Measurements from ENCODE around the gene LASP1.
"Not testable (repeated sequence)": the region's sequence is repeated elsewhere in the genome, so short reads cannot be mapped to it uniquely, and the experiment has no call there.

LASP1 gene

DNA sequence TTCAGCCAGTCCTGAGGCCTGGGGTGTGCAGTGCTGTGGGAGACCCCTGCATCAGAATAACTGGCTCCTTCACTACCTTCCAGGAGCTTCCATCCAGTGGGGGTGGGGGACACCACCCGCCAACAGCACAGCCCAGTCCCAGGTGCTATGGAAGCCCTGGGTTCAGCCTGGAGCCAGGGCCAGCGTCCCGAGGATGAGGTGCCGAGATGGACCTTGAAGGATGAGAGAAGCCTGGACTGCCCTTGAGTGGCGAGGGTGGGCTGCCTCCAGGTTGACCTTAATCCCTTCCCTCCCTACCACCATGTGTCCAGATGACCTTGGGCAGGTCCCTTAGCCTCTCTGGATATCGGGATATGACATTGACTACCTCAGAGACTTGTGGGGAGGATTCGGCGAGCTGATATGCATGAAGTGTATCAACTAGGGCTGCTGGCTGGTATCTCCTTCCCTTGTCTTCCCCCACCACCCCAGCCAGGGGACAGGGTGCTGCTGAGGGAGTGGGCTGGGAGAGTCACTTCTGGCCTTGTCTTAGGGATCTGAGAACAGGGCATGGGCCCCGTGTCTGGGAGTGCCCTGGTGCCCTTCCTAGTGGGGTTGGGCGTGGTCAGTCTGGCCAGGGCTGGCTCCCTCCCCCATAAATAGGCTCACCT, 41.3 kb downstream of the LASP1 start:
- no peak for DNase-seq

DNA sequence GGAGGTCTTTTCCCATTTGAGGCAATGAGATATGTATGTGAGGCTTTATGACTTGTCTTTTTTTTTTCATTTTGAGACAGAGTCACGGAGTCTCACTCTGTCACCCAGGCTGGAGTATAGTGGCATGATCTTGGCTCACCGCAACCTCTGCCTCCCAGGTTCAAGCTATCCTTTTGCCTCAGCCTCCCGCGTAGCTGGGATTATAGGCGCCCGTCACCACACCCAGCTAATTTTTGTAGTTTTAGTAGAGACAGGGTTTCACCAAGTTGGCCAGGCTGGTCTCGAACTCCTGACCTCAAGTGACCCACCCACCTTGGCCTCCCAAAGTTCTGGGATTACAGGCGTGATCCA, 41.8 kb downstream of the LASP1 start:
- DNase-seq, result not testable (repeated sequence)

DNA sequence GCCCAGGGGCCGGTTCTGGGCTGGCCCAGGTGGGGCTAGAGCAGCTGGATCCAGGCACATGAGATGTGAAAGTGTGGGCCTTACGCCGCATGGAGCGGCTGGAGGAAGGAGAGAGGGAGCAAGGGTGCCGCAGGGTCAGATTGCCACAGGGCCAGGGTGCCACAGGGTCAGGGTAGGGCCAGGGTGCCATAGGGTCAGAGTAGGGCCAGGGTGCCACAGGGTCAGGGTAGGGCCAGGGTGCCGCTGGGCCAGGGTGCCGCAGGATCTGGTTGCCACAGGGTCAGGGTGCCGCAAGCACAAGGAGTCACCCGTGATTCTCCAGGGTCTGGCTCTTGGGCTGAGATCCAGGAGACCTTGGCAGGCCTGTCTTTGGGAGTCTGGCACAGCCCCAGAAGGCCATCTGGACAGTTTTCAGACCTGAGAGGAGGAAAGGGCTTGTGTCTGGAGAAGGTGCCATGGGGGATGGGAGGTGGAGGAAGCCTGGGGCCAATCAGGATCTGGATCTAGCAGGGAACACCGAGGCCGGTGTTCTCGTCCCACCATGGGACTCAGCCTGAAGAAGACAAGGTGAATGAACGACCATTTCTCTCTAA, 42.5 kb downstream of the LASP1 start:
- DNase-seq, result no peak

DNA sequence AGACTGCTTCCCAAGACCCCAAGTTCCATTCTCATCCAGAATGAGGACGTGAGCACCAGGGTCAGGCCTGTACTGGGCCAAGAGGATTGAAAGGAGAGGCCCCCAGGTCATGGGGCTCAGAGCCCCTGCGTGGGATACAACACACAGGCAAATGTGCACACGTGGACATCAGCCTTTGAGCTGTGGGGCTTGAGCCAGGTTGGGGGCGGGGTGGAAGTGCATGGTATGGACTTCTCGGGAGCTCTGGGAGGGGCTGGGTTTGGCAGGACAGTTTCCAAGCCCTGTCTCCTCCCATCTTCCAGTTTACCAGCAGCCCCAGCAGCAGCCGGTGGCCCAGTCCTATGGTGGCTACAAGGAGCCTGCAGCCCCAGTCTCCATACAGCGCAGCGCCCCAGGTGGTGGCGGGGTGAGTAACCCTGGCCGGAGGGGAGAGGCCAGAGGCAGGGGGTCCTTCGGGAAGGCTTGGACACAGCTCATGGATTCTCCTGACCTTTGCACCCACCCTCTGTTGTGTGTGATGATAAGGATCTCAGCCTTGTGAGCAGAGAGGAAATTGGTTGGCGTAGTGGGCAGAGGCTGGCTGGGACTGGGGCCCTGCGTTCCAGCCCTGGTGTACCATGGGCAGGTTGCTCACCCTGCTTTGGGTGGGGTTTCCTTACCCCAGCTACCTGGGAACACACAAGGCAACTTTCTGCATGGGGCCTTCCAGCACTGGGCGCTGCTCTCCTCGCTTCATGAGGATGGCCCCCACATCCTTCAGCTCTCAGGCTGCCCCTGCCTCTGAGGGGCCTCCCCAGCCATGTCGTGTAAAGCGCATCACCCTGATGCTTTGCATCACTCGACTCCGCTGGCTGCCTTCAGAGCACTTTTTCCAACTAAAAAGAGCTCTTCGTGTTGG, 45.1 kb downstream of the LASP1 start:
- DNase-seq, result no peak

DNA sequence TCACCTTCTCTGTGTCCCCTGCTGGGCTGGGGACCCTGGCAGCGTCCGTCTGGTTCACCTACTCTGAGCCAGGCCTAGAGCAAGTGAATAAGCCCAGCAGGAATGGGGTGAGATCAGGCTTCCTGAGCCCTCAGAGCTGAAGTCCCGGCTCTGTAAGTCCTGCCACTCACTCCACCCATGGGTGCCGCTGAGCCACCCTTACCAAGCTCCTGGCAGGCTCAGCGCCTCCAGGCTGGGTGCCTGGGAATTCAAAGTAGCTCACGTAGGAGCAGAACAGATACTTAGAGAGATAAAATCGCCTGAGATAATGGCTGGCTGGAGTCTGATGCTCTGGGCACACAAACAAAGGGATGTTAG, 45.8 kb downstream of the LASP1 start:
- DNase-seq, result no peak

DNA sequence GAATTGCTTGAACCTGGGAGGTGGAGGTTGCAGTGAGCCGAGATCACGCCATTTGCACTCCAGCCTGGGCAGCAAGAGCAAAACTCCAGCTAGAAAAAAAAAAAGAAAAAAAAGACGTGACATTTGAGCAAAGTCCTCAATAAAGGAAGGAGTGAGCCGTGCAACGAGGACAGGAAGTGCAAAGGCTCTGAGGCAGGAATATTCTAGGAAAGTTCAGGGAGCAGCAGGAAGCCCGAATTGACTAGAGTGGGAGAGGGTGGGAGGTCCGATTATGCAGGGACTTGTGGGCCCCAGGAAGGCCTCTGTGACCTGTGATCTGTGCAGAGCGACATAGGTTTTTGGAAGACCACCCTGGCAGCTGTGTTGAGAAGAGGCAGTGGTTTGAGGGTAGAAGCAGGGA, 46.9 kb downstream of the LASP1 start:
- DNase-seq, result no peak

DNA sequence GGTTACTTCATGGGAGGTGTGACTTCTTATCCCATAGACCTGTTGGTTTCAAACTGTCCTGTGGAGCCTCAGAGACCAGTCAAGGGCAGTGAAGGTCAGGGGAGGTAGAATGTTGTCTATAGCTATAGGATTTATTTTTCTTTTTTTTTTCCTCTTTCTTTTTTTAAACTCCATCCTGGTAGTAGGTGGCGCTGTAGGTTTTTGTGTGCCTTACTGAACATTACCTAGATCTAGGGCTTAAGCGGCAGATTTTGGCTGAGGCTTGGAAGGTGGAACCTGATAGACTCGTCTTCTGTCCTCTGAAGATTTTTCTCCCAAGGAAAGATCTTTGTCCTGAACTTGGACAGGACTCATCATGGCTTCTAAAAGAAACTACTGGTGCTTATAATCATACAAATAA, 47.4 kb downstream of the LASP1 start:
- DNase-seq, result no peak

DNA sequence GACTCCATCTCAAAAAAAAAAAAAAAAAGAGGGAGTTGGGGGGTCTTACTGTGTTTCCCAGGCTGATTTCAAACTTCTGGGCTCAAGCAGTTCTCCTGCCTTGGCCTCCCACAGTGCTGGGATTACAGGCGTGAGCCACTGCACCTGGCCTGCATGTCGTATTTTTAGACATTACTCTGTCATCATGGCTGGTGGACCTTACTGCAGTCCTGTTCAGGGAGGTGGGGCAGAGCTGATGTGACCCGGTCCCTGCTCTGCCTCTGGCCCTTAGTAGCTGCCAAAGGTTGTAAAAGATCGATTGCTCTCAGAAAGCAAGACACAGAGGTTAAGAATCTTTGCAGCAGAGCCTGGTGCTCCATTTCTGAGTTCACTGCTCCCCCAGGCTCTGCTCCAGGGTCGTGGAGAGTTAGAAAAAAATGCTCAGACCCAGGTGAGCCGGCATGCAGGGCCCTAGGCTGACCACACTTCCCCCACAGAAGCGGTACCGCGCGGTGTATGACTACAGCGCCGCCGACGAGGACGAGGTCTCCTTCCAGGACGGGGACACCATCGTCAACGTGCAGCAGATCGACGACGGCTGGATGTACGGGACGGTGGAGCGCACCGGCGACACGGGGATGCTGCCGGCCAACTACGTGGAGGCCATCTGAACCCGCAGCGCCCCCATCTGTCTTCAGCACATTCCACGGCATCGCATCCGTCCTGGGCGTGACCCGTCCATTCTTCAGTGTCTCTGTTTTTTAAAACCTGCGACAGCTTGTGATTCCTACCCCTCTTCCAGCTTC, 48.5 kb downstream of the LASP1 start:
- no peak for DNase-seq

DNA sequence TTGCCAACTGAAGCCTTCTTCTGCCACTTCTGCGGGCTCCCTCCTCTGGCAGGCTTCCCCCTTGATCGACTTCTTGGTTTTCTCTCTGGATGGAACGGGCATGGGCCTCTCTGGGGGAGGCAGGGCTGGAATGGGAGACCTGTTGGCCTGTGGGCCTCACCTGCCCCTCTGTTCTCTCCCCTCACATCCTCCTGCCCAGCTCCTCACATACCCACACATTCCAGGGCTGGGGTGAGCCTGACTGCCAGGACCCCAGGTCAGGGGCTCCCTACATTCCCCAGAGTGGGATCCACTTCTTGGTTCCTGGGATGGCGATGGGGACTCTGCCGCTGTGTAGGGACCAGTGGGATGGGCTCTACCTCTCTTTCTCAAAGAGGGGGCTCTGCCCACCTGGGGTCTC, 49.1 kb downstream of the LASP1 start:
- no peak for DNase-seq

DNA sequence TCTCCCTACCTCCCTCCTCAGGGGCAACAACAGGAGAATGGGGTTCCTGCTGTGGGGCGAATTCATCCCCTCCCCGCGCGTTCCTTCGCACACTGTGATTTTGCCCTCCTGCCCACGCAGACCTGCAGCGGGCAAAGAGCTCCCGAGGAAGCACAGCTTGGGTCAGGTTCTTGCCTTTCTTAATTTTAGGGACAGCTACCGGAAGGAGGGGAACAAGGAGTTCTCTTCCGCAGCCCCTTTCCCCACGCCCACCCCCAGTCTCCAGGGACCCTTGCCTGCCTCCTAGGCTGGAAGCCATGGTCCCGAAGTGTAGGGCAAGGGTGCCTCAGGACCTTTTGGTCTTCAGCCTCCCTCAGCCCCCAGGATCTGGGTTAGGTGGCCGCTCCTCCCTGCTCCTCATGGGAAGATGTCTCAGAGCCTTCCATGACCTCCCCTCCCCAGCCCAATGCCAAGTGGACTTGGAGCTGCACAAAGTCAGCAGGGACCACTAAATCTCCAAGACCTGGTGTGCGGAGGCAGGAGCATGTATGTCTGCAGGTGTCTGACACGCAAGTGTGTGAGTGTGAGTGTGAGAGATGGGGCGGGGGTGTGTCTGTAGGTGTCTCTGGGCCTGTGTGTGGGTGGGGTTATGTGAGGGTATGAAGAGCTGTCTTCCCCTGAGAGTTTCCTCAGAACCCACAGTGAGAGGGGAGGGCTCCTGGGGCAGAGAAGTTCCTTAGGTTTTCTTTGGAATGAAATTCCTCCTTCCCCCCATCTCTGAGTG, 49.6 kb downstream of the LASP1 start:
- DNase-seq, result no peak

DNA sequence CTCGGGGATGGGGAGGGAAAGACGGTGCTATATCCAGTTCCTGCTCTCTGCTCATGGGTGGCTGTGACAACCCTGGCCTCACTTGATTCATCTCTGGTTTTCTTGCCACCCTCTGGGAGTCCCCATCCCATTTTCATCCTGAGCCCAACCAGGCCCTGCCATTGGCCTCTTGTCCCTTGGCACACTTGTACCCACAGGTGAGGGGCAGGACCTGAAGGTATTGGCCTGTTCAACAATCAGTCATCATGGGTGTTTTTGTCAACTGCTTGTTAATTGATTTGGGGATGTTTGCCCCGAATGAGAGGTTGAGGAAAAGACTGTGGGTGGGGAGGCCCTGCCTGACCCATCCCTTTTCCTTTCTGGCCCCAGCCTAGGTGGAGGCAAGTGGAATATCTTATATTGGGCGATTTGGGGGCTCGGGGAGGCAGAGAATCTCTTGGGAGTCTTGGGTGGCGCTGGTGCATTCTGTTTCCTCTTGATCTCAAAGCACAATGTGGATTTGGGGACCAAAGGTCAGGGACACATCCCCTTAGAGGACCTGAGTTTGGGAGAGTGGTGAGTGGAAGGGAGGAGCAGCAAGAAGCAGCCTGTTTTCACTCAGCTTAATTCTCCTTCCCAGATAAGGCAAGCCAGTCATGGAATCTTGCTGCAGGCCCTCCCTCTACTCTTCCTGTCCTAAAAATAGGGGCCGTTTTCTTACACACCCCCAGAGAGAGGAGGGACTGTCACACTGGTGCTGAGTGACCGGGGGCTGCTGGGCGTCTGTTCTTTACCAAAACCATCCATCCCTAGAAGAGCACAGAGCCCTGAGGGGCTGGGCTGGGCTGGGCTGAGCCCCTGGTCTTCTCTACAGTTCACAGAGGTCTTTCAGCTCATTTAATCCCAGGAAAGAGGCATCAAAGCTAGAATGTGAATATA, 50.8 kb downstream of the LASP1 start:
- no peak for DNase-seq

DNA sequence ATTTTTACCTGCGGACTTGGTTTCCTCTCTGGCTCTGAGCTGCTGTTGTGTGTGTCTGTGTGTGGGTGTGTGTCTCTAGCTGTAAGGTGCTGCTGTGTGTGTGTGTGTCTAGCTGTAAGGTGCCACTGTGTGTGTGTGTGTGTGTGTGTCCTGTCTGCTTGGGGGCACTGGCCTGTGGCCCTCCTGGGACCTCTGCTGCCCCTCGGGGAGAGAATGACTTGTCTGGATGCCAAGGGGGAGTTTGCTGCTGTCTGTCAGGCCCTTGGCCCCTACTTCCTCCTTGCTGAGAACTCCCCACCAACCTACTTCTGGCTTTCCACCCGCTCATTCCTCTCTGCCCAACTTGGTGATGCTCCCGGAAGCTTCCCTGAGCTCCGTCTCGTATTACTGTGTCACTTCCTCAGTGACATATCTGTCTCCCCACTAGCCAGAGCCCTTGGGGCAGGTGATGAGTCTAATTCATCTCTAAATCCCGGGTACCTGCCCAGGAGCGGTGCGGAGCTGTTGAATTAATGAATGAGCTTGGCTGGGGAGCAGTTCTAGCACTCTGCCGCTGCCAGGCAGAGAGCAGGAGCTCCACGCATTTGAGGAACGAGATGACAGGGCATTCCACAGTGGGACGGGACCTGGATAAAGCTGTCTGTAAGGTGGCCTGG, 52.0 kb downstream of the LASP1 start:
- no peak for DNase-seq

DNA sequence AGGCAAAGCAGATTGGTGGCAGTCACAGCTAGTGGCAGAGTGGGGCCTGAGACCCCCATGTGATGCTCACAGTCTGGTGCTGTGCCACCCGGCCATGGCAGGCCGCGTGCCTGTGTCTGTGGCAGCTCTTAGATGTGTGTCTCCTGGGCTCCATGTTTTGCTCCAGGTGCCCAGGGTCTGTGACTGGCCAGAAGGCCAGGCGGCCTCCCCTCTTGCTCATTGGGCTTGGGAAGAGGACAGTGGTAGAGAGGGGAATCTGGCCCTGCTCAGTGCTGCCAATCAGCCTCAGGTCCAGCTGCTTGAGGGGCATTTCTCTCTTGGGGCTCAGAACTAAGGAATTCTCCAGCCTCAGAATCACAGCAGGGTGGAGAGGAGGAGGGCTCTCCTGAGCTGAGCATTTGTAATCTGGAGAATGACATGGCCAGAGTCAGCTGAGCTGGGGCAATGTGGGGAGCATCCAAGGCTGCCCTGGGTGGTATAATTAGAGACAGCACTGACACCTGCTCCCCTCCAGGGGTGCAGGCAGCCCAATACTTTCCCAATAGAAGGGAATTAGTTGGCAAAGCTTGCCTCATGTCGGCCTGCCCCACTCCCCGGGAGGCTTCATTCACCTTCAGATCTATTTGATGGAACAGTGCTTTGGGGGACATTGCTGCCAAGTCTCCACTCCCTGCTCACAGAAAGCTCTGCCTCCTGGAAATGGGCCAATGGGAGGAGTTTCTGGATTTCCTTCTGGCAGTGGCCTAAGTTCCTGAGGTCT, 52.9 kb downstream of the LASP1 start:
- DNase-seq, result no peak

DNA sequence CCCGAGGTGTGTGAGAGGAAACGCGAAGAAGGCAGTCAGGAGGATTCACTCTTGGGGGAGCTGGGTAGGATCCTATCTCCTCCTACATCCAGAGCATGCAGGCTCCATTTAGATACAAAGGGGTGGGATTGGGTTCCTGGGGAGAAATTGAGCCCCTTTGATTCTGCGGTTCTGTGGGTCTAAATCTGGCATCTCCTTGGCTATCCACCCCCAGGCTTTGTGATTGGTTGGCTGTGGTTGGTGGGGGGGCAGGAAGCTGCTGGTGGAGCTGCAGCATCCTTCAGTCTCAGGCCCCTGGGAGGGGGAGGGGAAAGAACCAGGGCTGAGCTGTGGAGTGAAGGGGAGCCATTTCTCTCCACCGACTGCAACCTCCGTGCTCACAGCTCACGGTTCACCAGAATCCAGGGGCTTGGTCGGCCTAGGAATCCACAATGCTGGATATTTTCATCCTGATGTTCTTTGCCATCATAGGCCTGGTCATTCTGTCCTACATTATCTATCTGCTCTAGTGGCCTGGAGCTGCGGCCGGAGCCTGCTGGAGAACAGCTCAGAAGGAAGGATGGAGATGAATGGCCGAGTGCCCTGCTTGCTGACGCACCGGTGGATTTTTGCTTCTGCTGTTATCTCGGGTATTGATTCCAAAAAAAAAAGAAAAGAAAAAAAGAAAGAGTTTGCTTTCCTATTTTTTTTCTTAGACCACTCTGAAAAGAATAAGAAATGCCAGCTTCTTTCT, 55.6 kb downstream of the LASP1 start, which contains the start of gene LASP1NB:
LASP1NB (plus strand) TSS at position 352 of the 733 bp plus-strand sequence.
- DNase-seq, result peak in 1 of 2 experiments; percentile 24

DNA sequence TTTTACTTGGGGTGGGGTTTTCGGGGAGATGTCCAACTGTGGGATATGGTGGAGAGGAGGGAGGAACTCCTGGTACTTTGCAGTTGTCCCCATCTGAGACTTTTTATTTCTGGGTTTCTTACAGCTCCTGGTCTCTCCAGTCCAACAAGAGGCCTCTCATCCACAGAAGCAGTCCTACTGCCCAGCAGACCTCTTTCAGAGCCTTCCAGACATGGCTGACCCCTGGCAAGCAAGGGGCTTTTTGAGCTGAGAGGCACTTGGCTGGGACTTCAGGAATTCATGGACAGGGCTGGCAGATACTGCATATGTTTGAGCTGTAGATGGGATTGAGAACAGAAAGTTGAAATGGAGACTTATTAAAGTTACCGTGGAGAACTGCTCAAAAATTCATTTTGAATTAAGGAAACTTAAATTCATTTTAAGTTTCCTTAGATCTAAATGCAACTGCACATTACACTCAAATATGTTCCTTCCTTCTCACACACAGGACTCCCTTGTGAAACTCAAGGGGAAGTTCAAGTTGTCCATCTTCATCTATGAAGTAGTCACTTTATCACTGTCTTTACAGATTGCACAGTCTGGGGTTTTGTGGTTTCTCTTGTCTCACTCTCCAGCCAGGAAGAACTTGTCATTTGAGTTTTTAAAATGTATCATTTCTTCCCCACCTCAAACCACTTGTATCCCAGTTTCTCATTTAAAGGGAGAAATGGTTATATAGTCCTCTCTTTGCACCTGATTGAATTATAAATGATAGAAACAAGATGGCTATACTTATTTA, 56.6 kb downstream of the LASP1 start:
- DNase-seq, result no peak

DNA sequence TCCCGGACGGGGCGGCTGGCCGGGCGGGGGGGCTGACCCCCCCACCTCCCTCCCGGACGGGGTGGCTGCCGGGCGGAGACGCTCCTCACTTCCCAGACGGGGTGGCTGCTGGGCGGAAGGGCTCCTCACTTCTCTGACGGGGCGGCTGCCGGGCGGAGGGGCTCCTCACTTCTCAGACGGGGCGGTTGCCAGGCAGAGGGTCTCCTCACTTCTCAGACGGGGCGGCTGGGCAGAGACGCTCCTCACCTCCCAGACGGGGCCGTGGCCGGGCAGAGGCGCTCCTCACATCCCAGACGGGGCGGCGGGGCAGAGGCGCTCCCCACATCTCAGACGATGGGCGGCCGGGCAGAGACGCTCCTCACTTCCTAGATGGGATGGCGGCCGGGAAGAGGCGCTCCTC, 60.9 kb downstream of the LASP1 start:
- not testable (repeated sequence) for DNase-seq

DNA sequence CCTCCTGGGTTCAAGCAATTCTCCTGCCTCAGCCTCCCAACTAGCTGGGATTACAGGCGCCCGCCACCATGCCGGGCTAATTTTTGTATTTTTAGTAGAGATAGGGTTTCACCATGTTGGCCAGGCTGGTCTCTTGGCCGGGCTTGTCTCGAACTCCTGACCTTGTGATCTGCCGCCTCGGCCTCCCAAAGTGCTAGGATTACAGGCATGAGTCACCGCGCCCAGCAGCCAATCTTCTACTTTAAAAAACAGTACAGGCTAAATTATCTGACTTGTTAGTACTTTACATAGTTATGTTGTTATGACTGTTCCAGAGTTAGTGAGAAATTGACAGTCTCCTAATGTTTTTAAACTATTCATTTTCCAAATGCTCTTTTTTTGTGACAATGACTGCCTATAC, 64.1 kb downstream of the LASP1 start:
- DNase-seq, result not testable (repeated sequence)

DNA sequence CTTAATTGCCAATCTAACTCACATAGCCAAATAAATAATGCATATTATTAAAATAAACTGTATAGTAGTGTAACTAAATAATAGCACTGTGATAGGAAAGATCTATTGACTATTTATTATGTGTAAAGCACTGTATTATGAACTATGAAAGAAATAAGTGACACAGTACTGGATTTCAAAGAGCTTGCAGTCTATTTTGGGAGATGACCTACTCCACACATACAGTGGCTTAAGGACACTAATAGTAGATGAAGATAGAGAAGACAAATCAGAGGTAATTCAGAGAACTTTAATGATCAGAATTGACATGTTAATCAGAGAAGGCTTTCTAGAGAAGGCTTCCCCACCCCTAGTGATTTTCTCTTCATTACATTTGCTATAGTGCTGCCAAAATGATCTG, 70.1 kb downstream of the LASP1 start:
- DNase-seq, result no peak

DNA sequence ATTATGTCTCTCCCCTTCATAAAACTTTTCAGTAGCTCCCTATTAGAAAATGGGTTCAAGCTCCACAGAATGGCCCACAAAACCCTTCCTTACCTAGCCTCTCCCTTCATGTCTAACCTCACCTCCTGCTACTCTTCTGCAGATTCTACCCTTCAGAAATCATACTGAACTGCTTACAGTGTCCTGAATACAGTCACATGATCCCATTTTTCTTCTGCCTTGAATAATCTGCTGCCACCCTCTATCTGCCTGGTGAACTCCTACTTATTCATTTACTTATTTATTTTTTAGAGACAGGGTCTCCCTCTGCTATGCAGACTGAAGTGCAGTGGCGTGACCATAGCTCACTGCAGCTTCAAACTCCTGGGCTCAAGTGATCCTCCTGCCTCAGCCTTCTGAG, 70.5 kb downstream of the LASP1 start:
- DNase-seq, result no peak

All from stimulated activated CD4-positive, alpha-beta T cell treated with anti-CD3 and anti-CD28 coated beads, Interleukin-4, amount 100 ng/mL, for 4 hours (primary cell).